ENCODE results near the gene UBQLN4. TPM values are rescaled to one million over a fixed set of nuclear protein-coding genes. Genes with fewer than 3 reads are reported as not detected.

Gene UBQLN4
- total and polyA plus RNA-seq, 9 of the 15 experiments (the other 6 are each of a cell fraction or from before 2014, with no cell fraction given): 13.5 to 65.5 (median 37.0) TPM

DNA sequence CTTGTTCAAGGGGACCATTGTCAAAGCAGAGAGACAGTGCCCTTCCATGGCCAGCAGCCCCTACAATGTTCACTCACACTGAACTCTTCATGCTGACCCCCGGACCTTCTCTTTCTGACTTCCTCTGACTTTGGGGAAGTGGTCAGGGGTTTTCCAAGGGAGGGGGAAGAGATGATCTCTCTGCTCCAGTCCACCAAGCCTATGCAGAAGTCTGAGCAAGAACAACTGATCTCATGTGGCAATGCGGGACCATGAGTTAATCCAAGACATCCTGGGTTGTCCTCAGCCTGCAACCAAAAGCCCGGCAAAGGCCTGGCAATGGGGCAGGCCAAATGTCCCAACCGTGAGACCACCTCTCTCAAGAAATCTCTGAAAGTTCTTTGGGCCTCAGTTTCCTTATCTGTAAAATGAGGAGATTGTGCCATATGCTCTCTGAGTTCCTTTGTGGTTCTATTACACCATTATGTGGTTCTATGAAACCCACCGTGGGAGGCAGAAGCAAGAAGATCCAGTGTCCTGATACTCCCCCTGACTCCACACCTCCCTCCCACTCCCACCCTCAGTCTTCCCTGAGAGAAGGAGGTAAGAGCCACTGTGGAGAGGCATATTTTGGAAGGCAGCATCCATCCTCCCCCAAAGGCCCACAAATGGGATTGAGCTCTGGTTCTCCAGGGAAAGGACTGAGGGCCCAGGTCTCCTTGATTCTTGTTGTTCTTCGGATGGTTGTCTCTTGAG is 63.4 kb downstream of the UBQLN4 start:
- POLR2A ChIA-PET: interaction anchor here (0.6 to 1.7 kb wide), 8 partner anchors 13 to 446 kb away, joined by 3 to 6 read pairs (median 4); no protein-coding TSS in a partner anchor
- H3K9ac ChIP-seq (ENCODE audit: insufficient read depth in 1 of 2, low read depth in 2 of 2, low read length in 2 of 2): no peak overlapping the region
- in situ Hi-C loops (cut with MboI): no loop called here

DNA sequence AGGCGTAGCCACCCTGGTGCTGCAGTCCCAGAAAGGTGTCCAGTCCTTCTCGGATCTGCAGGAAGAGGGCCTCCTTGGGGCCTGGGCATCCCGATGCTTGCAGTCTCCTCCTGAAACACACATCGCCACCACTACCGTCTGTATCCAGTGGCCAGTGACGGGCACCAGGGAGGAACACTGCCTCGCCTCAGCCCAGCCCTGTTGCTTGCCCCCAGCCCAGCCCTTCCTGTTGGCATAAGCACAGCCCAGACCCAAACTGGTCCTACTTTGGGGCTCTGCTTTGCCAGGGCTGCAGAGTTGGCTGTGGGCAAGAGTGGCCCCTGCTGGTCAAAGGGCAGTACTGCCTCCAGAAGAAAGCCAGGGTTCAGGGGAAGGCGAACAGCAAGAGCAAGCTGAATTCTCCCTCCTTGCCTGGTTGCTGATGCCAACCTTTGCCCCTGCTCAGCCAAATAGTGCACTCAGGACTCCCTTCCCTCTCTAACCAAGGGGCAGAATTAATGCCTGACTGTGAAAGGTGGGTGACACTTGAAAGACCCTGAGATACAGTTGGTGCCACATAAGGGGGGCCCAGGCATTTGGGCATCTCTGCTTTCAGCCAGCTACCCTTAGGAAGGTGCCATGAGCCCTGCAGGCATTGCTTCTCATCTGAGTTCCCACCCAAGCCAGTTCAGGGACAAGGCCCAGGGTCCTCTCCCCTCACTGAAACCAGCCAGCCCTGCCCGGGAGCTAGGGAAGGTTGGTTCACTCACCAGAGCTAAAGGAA is 64.2 kb downstream of the UBQLN4 start:
- peak overlapping the region in 1 of 2 experiments; percentile 14; a peak in 1 of 4 replicates for H3K9ac ChIP-seq (ENCODE audit: insufficient read depth in 1 of 2, low read depth in 2 of 2, low read length in 2 of 2)
- H3K79me2 ChIP-seq (ENCODE audit: control insufficient read depth, insufficient read depth, low read length): no peaks in the 10 kb centered on the region
- in situ Hi-C loops (cut with MboI) (no loop called here), intact Hi-C loops (cut with micrococcal nuclease) (loop anchor here (1.0 to 5.0 kb wide), 2 partner anchors 51 to 257 kb away; no protein-coding TSS in a partner anchor)
- WGBS (ENCODE audit: insufficient coverage, low coverage, missing lambda C conversion rate): 42% methylated on average over 9 of the region's 9 CpGs
- no peak overlapping the region for H3K4me3 ChIP-seq
- H3K9me1 ChIP-seq (ENCODE audit: control insufficient read depth, insufficient read depth, low read length): no peaks in the 10 kb centered on the region
- ChIA-PET POLR2A (interaction anchor here (0.6 to 1.7 kb wide), 10 partner anchors 8 to 447 kb away, joined by 3 to 6 read pairs (median 4); no protein-coding TSS in a partner anchor), CTCF (ENCODE audit: low intra/inter-chr PET ratio) (interaction anchor here (0.7 to 3.5 kb wide), 3 partner anchors 51 to 128 kb away, joined by 3 to 42 read pairs (median 5); partner anchors contain the start of gene KHDC4)
- H3K9me3 ChIP-seq (replicated peaks; ENCODE audit: control insufficient read depth, insufficient read depth, low read depth, low read length): no peaks in the 10 kb centered on the region
- H3K4me1 ChIP-seq (replicated peaks in 1 of 2; ENCODE audit: control insufficient read depth in 2 of 2, insufficient read depth in 2 of 2, low read length in 2 of 2): peaks cover 2 to 7% of the 10 kb centered on the region in 2 experiments; a peak in 4 of 5 replicates
- H3K27me3 ChIP-seq (ENCODE audit: control insufficient read depth in 2 of 2, insufficient read depth in 2 of 2, low read length in 2 of 2): no peaks in the 10 kb centered on the region
- FAIRE-seq: peak; percentile 92
- BruUV-seq (replicated peaks): no TSS peak
- no peak overlapping the region; the same call in 1 of the 2 replicates for H2AFZ ChIP-seq (ENCODE audit: low read depth, low read length)
- ATAC-seq: peak; percentile 95
- H3K4me2 ChIP-seq (ENCODE audit: insufficient read depth, low read length): no peak overlapping the region
- peak; percentile 69 to 76 (median 72) for DNase-seq (ENCODE audit: extremely low read depth in 1 of 4, low spot score in 3 of 4)
- H3K36me3 ChIP-seq (ENCODE audit: control insufficient read depth, insufficient read depth, low read length): no peaks in the 10 kb centered on the region
- no peaks in the 10 kb centered on the region for H4K20me1 ChIP-seq (replicated peaks; ENCODE audit: control insufficient read depth, insufficient read depth, low read length)
- H3K27ac ChIP-seq (ENCODE audit: extremely low read depth, low read depth, low read length): no peak overlapping the region
- TF ChIP-seq CC2D1A (IDR thresholded peaks at IDR 0.05): peak; percentile 86
- peak; percentile 97 for TF ChIP-seq SMC3 (conservative IDR thresholded peaks at IDR 0.05; ENCODE audit: insufficient read depth, low read depth, low read length)
- peak; percentile 64; the same call in 1 of the 2 replicates for TF ChIP-seq ZC3H4 (CRISPR knock-in tag; IDR thresholded peaks at IDR 0.05; ENCODE audit: borderline replicate concordance)
- 0 out of 2 replicates have a peak, but pooled peaks have one; percentile 32 for TF ChIP-seq NR2C2 (CRISPR knock-in tag; IDR thresholded peaks at IDR 0.05)
- no peak for TF ChIP-seq NR2C2 (tag; IDR thresholded peaks at IDR 0.05)
- TF ChIP-seq ZNF347 (CRISPR knock-in tag; IDR thresholded peaks at IDR 0.05; ENCODE audit: low read depth): no peak
- TF ChIP-seq FOXP1 (CRISPR knock-in tag; IDR thresholded peaks at IDR 0.05): 0 out of 2 replicates have a peak, but pooled peaks have one; percentile 14
- TF ChIP-seq NFIX (CRISPR knock-in tag; IDR thresholded peaks at IDR 0.05; ENCODE audit: low read depth): no peak
- TF ChIP-seq STAG1 (CRISPR knock-in tag; IDR thresholded peaks at IDR 0.05; ENCODE audit: borderline replicate concordance): peak; percentile 91
- no peak for TF ChIP-seq NRF1 (conservative IDR thresholded peaks at IDR 0.05 in 1 of 2, IDR thresholded peaks at IDR 0.05 in 1 of 2)

More for the DNA sequence above, 63.4 kb downstream of the UBQLN4 start:
- CTCF ChIA-PET (ENCODE audit: low intra/inter-chr PET ratio): interaction anchor here (0.7 to 3.5 kb wide), 3 partner anchors 51 to 129 kb away, joined by 3 to 42 read pairs (median 5); partner anchors contain the start of gene KHDC4
- H4K20me1 ChIP-seq (replicated peaks; ENCODE audit: control insufficient read depth, insufficient read depth, low read length): no peaks in the 10 kb centered on the region
- no peaks in the 10 kb centered on the region for H3K9me3 ChIP-seq (replicated peaks; ENCODE audit: control insufficient read depth, insufficient read depth, low read depth, low read length)
- no peaks in the 10 kb centered on the region for H3K36me3 ChIP-seq (ENCODE audit: control insufficient read depth, insufficient read depth, low read length)
- peak; percentile 78; the same call in 1 of the 2 replicates for TF ChIP-seq SPI1 (IDR thresholded peaks at IDR 0.05; ENCODE audit: borderline replicate concordance, low read depth, low read length)
- no peak for TF ChIP-seq TARDBP (IDR thresholded peaks at IDR 0.05)
- H2AFZ ChIP-seq (ENCODE audit: low read depth, low read length): no peak overlapping the region
- DNase-seq (ENCODE audit: extremely low read depth in 1 of 4, low spot score in 3 of 4) (no peak), ATAC-seq (no peak), FAIRE-seq (peak; percentile 19)
- no peaks in the 10 kb centered on the region for H3K27me3 ChIP-seq (ENCODE audit: control insufficient read depth in 2 of 2, insufficient read depth in 2 of 2, low read length in 2 of 2)
- H3K9me1 ChIP-seq (ENCODE audit: control insufficient read depth, insufficient read depth, low read length): no peaks in the 10 kb centered on the region
- intact Hi-C loops (cut with micrococcal nuclease): no loop called here
- no peak overlapping the region for H3K4me3 ChIP-seq
- no peak overlapping the region for H3K27ac ChIP-seq (ENCODE audit: extremely low read depth, low read depth, low read length)
- 62% methylated on average over 6 of the region's 6 CpGs for WGBS (ENCODE audit: insufficient coverage, low coverage, missing lambda C conversion rate)
- H3K4me2 ChIP-seq (ENCODE audit: insufficient read depth, low read length): no peak overlapping the region
- no TSS peak for BruUV-seq (replicated peaks)
- peaks cover 2 to 7% of the 10 kb centered on the region in 2 experiments; a peak in 4 of 5 replicates for H3K4me1 ChIP-seq (replicated peaks in 1 of 2; ENCODE audit: control insufficient read depth in 2 of 2, insufficient read depth in 2 of 2, low read length in 2 of 2)
- no peaks in the 10 kb centered on the region for H3K79me2 ChIP-seq (ENCODE audit: control insufficient read depth, insufficient read depth, low read length)
